Measurements from ENCODE around the gene HIRA. TPM values are rescaled to one million over a fixed set of nuclear protein-coding genes. Genes with fewer than 3 reads are reported as not detected.

The HIRA gene
- polyA plus RNA-seq, 3 donors = 1.8 to 20.7 (median 2.6) TPM

DNA sequence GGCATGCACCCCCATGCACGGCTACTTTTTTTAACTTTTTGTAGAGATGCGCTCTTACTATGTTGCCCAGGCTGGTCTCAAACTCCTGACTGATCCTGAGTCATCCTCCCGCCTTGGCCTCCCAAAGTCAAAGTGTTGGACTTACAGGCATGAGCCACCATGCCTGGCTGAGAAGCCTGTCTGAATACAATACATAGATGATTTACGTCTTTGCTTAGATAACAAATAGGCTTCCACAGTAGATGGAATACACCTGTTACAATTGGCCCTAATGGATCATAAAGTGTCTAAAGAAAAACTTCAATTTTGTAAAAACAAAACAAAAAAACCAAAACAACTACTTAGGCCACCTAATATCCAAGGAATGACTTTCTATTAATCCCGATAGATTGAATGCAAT lies 127.0 kb downstream of the HIRA start:
- no peak overlapping the region for H3K4me3 Mint-ChIP-seq
- no peaks in the 10 kb centered on the region for H3K4me1 Mint-ChIP-seq
- H3K27ac Mint-ChIP-seq = no peak overlapping the region
- Histone ChIP-seq H3K4me2 (replicated peaks; ENCODE audit: extremely low read depth, low read length, poor library complexity, severe bottlenecking) (no peak overlapping the region), H3K4me3 (replicated peaks in 1 of 3; ENCODE audit: low read depth in 2 of 3, low read length in 3 of 3) (no peak overlapping the region), H3K27ac (ENCODE audit: low read depth in 1 of 2, low read length in 2 of 2) (no peak overlapping the region), H3K27me3 (ENCODE audit: control insufficient read depth in 2 of 2, insufficient read depth in 2 of 2, low read length in 2 of 2) (no peaks in the 10 kb centered on the region), H3K9ac (ENCODE audit: insufficient read depth, low read length, poor library complexity, severe bottlenecking) (no peak overlapping the region), H4K20me1 (ENCODE audit: insufficient read depth, low read length) (no peaks in the 10 kb centered on the region), H3K36me3 (replicated peaks in 1 of 2; ENCODE audit: control insufficient read depth in 1 of 2, insufficient read depth in 2 of 2, low read length in 2 of 2) (no peaks in the 10 kb centered on the region), H3K4me1 (ENCODE audit: control insufficient read depth in 1 of 2, insufficient read depth in 2 of 2, low read length in 2 of 2) (no peaks in the 10 kb centered on the region), H3K79me2 (ENCODE audit: insufficient read depth, low read length) (no peaks in the 10 kb centered on the region), H2AFZ (ENCODE audit: insufficient read depth, low read depth, low read length, poor library complexity, severe bottlenecking) (no peak overlapping the region), H3K9me3 (replicated peaks in 1 of 2; ENCODE audit: control insufficient read depth in 1 of 2, insufficient read depth in 1 of 2, low read length in 2 of 2) (no peaks in the 10 kb centered on the region)
- H3K36me3 Mint-ChIP-seq = no peaks in the 10 kb centered on the region
- peaks cover 0 to 4% (median 2%) of the 10 kb centered on the region in 7 donors for H3K9me3 Mint-ChIP-seq
- WGBS (ENCODE audit: insufficient coverage) = 100% methylated on average over 3 of the region's 5 CpGs
- TF ChIP-seq, protein P1, sequence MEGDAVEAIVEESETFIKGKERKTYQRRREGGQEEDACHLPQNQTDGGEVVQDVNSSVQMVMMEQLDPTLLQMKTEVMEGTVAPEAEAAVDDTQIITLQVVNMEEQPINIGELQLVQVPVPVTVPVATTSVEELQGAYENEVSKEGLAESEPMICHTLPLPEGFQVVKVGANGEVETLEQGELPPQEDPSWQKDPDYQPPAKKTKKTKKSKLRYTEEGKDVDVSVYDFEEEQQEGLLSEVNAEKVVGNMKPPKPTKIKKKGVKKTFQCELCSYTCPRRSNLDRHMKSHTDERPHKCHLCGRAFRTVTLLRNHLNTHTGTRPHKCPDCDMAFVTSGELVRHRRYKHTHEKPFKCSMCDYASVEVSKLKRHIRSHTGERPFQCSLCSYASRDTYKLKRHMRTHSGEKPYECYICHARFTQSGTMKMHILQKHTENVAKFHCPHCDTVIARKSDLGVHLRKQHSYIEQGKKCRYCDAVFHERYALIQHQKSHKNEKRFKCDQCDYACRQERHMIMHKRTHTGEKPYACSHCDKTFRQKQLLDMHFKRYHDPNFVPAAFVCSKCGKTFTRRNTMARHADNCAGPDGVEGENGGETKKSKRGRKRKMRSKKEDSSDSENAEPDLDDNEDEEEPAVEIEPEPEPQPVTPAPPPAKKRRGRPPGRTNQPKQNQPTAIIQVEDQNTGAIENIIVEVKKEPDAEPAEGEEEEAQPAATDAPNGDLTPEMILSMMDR (IDR thresholded peaks at IDR 0.05) = no peak
- H3K27me3 Mint-ChIP-seq (ENCODE audit: low read depth in 3 of 3) = peaks cover 0 to 9% (median 4%) of the 10 kb centered on the region in 3 donors
- no peak for DNase-seq
- intact Hi-C loops (cut with micrococcal nuclease) = no loop called here

GRCh38 chr22:19303785-19304184 lies 127.7 kb downstream of the HIRA start:
- Histone ChIP-seq H3K27ac (ENCODE audit: low read depth in 1 of 2, low read length in 2 of 2) (no peak overlapping the region), H3K9me3 (replicated peaks in 1 of 2; ENCODE audit: control insufficient read depth in 1 of 2, insufficient read depth in 1 of 2, low read length in 2 of 2) (no peaks in the 10 kb centered on the region), H4K20me1 (ENCODE audit: insufficient read depth, low read length) (no peaks in the 10 kb centered on the region), H3K27me3 (ENCODE audit: control insufficient read depth in 2 of 2, insufficient read depth in 2 of 2, low read length in 2 of 2) (no peaks in the 10 kb centered on the region), H3K36me3 (replicated peaks in 1 of 2; ENCODE audit: control insufficient read depth in 1 of 2, insufficient read depth in 2 of 2, low read length in 2 of 2) (no peaks in the 10 kb centered on the region), H3K79me2 (ENCODE audit: insufficient read depth, low read length) (no peaks in the 10 kb centered on the region), H3K9ac (ENCODE audit: insufficient read depth, low read length, poor library complexity, severe bottlenecking) (no peak overlapping the region), H2AFZ (ENCODE audit: insufficient read depth, low read depth, low read length, poor library complexity, severe bottlenecking) (no peak overlapping the region), H3K4me3 (replicated peaks in 1 of 3; ENCODE audit: low read depth in 2 of 3, low read length in 3 of 3) (no peak overlapping the region), H3K4me1 (ENCODE audit: control insufficient read depth in 1 of 2, insufficient read depth in 2 of 2, low read length in 2 of 2) (no peaks in the 10 kb centered on the region), H3K4me2 (replicated peaks; ENCODE audit: extremely low read depth, low read length, poor library complexity, severe bottlenecking) (no peak overlapping the region)
- intact Hi-C loops (cut with micrococcal nuclease) = no loop called here
- Mint-ChIP-seq H3K27me3 (ENCODE audit: low read depth in 3 of 3) (peaks cover 0 to 9% (median 4%) of the 10 kb centered on the region in 3 donors), H3K27ac (no peak overlapping the region), H3K4me3 (no peak overlapping the region), H3K9me3 (peaks cover 0 to 3% (median 0%) of the 10 kb centered on the region in 7 donors), H3K36me3 (no peaks in the 10 kb centered on the region), H3K4me1 (no peaks in the 10 kb centered on the region)
- no peak for DNase-seq
- TF ChIP-seq, protein P1 (IDR thresholded peaks at IDR 0.05) = no peak
- no CpG with 5 or more reads among the region's 1 CpG for WGBS (ENCODE audit: insufficient coverage)
